PC-9 (cell line): Measurements from ENCODE around the gene RBMS2.

Experiments
- EZH2 ChIP-seq: fragments of 200-600 bp; sonication (generic); IDR thresholded peaks from 2 replicates; pipeline ENCODE4 v1.8.0; 2017; ENCODE audit warnings: antibody characterized with exemption, low read depth
- TF ChIP-seq, protein P1 (sequence below): fragments of 200-600 bp; sonication (generic); conservative IDR thresholded peaks from 2 replicates; pipeline ENCODE4 v1.6.1; 2017; ENCODE audit warnings: mixed run types, antibody characterized with exemption, mild to moderate bottlenecking, moderate library complexity

DNA sequence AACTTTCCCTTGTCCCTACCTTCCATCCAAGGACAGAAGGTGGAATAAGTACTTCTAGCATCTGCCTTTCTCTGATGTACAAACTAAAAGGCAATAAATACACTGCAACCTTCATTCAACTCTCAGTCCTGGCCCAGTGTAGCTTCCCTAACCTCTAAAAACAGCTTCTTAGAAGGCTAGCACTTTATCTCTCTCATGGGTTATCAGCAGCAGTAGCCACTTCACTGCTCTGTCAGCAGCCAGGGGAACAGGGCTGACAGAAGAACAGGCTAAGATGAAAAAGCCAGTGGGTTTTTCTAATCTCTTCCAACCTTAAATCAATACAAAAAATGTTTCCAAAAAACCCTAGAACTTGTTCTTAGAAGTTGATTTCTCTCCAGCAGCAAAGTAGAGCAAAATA, 95.3 kb downstream of the RBMS2 start:
- TF ChIP-seq, protein P1, sequence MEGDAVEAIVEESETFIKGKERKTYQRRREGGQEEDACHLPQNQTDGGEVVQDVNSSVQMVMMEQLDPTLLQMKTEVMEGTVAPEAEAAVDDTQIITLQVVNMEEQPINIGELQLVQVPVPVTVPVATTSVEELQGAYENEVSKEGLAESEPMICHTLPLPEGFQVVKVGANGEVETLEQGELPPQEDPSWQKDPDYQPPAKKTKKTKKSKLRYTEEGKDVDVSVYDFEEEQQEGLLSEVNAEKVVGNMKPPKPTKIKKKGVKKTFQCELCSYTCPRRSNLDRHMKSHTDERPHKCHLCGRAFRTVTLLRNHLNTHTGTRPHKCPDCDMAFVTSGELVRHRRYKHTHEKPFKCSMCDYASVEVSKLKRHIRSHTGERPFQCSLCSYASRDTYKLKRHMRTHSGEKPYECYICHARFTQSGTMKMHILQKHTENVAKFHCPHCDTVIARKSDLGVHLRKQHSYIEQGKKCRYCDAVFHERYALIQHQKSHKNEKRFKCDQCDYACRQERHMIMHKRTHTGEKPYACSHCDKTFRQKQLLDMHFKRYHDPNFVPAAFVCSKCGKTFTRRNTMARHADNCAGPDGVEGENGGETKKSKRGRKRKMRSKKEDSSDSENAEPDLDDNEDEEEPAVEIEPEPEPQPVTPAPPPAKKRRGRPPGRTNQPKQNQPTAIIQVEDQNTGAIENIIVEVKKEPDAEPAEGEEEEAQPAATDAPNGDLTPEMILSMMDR, result no peak
- TF ChIP-seq EZH2, result no peak
